HG02884 (cell line): ENCODE measurements around the gene FFAR1.
"Not testable (repeated sequence)": the region's sequence is repeated elsewhere in the genome, so short reads cannot be mapped to it uniquely, and the experiment has no call there.

Experiments used
- ATAC-seq: cut with Tn5 transposase; IDR thresholded peaks from one replicate; pipeline ENCODE4 v1.9.1; 2021; ENCODE audit warnings: mild to moderate bottlenecking, moderate library complexity; ENCODE audit not compliant: unreplicated experiment

Gene FFAR1

GRCh38 chr19:35341006-35341405, 6.7 kb upstream of the FFAR1 start:
- no peak for ATAC-seq

- no peak for ATAC-seq
These were observed 6.0 kb upstream of the FFAR1 start for GRCh38 chr19:35341565-35342225.

GRCh38 chr19:35342430-35342829, 5.3 kb upstream of the FFAR1 start:
- ATAC-seq = no peak

GRCh38 chr19:35344511-35345031, 3.1 kb upstream of the FFAR1 start:
- ATAC-seq = no peak

- no peak for ATAC-seq
These were observed 2.0 kb upstream of the FFAR1 start for GRCh38 chr19:35345671-35346111.

GRCh38 chr19:35346193-35347052, 1.3 kb upstream of the FFAR1 start:
- ATAC-seq = no peak

GRCh38 chr19:35347930-35348298, 212 bp downstream of the FFAR1 start:
- no peak for ATAC-seq

- no peak for ATAC-seq
These were observed 1.4 kb downstream of the FFAR1 start for GRCh38 chr19:35348911-35349611.

GRCh38 chr19:35349614-35350521, 2.2 kb downstream of the FFAR1 start:
- no peak for ATAC-seq

GRCh38 chr19:35350591-35350990, 2.9 kb downstream of the FFAR1 start:
- no peak for ATAC-seq

GRCh38 chr19:35351411-35352176, 3.9 kb downstream of the FFAR1 start:
- ATAC-seq = no peak

- no peak for ATAC-seq
These were observed 4.4 kb downstream of the FFAR1 start for GRCh38 chr19:35352177-35352447.

GRCh38 chr19:35352448-35353304, 5.0 kb downstream of the FFAR1 start:
- no peak for ATAC-seq

GRCh38 chr19:35353635-35354034, 5.9 kb downstream of the FFAR1 start:
- ATAC-seq = no peak

GRCh38 chr19:35354898-35355297, 7.2 kb downstream of the FFAR1 start:
- no peak for ATAC-seq

GRCh38 chr19:35355791-35356460, 8.2 kb downstream of the FFAR1 start:
- ATAC-seq = no peak

- no peak for ATAC-seq
These were observed 10.3 kb downstream of the FFAR1 start, which contains the start of gene FFAR3 for GRCh38 chr19:35357867-35358573. Gene FFAR3 (plus strand): TSS chr19:35358460. CDS start chr19:35358891, 431 bp downstream.

- not testable (repeated sequence) for ATAC-seq
These were observed 11.1 kb downstream of the FFAR1 start for GRCh38 chr19:35358834-35359233.
